ENCODE measurements around the gene SMYD3. TPM values are rescaled to one million over a fixed set of nuclear protein-coding genes. Genes with fewer than 3 reads are reported as not detected.
"Not testable (repeated sequence)": the region's sequence is repeated elsewhere in the genome, so short reads cannot be mapped to it uniquely, and the experiment has no call there.

Gene SMYD3
- total RNA-seq, 2 experiments from 2014 or later, result 22.6 to 27.0 TPM

DNA sequence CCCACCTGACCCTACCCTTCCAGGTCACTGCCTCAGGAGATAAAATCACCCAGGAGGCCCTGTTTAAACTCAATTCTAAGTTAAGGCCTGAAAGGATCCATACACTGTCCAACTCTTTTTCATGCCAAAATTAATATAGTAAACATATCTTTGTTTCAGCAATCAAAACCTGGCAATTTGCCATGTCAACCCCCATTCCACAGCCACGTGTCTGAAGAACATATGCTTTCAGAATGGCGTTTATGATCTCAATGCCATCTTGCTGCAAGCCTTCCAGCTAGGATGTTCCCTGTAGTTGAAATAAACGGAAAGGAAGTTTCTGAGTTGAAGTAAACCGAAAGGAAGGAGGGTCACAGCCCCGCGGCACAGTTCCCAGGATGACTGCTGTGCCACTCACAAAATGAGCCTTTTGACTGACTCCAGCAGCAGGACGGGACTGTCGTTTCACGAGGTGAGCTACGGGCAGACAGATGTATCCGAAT is 472.0 kb downstream of the SMYD3 start:
- H3K36me3 Mint-ChIP-seq, result no peaks in the 10 kb centered on the region
- ATAC-seq (ENCODE audit: low read depth) (no peak), DNase-seq (no peak)
- no peak overlapping the region for H3K27ac Mint-ChIP-seq
- H3K4me3 Mint-ChIP-seq, result no peak overlapping the region
- no peaks in the 10 kb centered on the region for H3K9me3 Mint-ChIP-seq
- no peaks in the 10 kb centered on the region for H3K4me1 Mint-ChIP-seq
- H3K27me3 Mint-ChIP-seq, result no peaks in the 10 kb centered on the region
- POLR2A ChIA-PET, result no interaction called here

DNA sequence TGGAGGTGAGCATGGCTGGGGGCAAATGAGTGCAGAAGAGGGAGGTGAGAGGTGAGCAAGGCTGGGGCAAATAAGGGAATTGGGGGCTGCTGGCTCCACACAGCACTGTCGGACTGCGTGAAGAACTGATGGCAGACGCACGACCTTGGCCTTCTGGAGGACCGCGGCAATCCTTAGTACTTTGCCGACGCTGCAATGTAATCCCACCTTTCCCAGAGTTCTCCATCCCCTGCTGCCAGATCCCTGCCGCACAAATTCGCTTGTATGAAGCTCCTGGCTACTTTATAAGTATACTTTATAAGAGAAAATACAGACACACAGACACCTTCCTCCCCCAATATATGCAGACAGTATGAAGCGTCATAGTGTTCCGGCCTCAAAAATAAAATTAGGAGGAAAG is 472.4 kb downstream of the SMYD3 start:
- no peak overlapping the region for H3K27ac Mint-ChIP-seq
- H3K27me3 Mint-ChIP-seq, result no peaks in the 10 kb centered on the region
- POLR2A ChIA-PET, result no interaction called here
- H3K9me3 Mint-ChIP-seq, result no peaks in the 10 kb centered on the region
- H3K4me3 Mint-ChIP-seq, result no peak overlapping the region
- DNase-seq, result no peak
- ATAC-seq (ENCODE audit: low read depth), result no peak
- no peaks in the 10 kb centered on the region for H3K36me3 Mint-ChIP-seq
- H3K4me1 Mint-ChIP-seq, result no peaks in the 10 kb centered on the region

DNA sequence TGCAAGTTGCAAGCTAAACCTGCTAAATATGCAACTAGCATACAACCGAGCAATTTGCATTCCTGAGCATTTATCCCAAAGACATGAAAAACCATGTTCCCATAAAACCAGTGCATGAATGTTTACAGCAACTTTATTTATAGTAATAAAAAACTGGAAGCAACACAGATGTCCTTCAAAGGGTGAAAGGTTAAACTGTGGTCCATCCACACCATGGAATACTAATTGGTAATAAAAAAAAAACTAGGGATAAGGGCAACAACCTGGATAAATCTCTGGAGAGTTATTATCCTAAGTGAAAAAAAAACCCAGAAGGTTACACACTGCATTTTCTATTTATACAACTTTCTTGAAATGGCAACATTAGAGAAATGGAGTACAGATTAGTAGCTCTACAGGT is 474.1 kb downstream of the SMYD3 start:
- no peaks in the 10 kb centered on the region for H3K27me3 Mint-ChIP-seq
- ATAC-seq (ENCODE audit: low read depth), result no peak
- H3K36me3 Mint-ChIP-seq, result no peaks in the 10 kb centered on the region
- no peak overlapping the region for H3K4me3 Mint-ChIP-seq
- no peak overlapping the region for H3K27ac Mint-ChIP-seq
- no peaks in the 10 kb centered on the region for H3K4me1 Mint-ChIP-seq
- POLR2A ChIA-PET, result no interaction called here
- DNase-seq, result no peak
- H3K9me3 Mint-ChIP-seq, result no peaks in the 10 kb centered on the region

DNA sequence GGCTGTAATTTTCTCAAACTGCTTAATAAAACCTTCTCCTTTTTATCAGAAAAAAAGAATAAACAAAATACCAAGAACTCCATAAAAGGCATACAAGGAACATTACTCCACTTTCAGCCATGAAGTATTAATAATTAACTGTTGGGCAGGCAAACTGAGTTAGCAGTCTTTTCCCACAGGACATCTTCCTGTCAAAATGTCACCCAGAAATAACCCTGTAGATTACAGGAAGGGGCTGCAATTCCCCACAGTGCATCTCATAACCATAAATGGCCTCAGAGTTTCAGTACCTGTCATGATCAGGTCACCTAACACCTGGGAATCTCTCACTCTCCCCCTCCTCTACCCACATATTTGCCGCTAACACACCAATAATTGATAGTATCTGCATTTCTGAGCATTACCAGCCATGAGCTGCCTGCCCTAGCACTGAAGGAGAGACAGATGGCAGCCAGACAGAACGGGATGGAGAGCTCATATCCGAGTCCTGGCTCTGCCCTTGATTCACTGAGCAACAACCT is 475.0 kb downstream of the SMYD3 start:
- no peak for ATAC-seq (ENCODE audit: low read depth)
- POLR2A ChIA-PET, result no interaction called here
- H3K4me1 Mint-ChIP-seq, result no peaks in the 10 kb centered on the region
- no peak for DNase-seq
- H3K27ac Mint-ChIP-seq, result no peak overlapping the region
- no peaks in the 10 kb centered on the region for H3K36me3 Mint-ChIP-seq
- H3K4me3 Mint-ChIP-seq, result no peak overlapping the region
- no peaks in the 10 kb centered on the region for H3K27me3 Mint-ChIP-seq
- H3K9me3 Mint-ChIP-seq, result no peaks in the 10 kb centered on the region

DNA sequence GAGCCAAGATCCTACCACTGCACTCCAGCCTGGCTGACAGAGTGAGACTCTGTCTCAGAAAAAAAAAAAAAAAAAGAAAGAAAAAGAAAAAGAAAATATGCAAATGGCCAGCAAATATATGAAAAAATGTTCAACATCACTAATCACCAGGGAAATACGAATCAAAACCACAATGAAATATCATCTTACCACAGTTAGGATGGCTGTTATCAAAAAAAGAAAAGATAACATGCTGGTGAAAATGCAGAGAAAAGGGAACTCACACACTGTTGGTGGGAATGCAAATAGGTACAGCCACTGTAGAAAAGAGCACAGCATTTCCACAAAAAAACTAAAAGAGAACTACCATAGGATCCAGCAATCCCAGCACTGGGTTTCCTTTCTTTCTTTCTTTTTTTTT is 477.5 kb downstream of the SMYD3 start:
- no peaks in the 10 kb centered on the region for H3K36me3 Mint-ChIP-seq
- peaks cover 2% of the 10 kb centered on the region for H3K4me1 Mint-ChIP-seq
- H3K9me3 Mint-ChIP-seq, result no peaks in the 10 kb centered on the region
- H3K27ac Mint-ChIP-seq, result no peak overlapping the region
- DNase-seq (no peak), ATAC-seq (ENCODE audit: low read depth) (no peak)
- H3K27me3 Mint-ChIP-seq, result no peaks in the 10 kb centered on the region
- no peak overlapping the region for H3K4me3 Mint-ChIP-seq
- POLR2A ChIA-PET, result no interaction called here

DNA sequence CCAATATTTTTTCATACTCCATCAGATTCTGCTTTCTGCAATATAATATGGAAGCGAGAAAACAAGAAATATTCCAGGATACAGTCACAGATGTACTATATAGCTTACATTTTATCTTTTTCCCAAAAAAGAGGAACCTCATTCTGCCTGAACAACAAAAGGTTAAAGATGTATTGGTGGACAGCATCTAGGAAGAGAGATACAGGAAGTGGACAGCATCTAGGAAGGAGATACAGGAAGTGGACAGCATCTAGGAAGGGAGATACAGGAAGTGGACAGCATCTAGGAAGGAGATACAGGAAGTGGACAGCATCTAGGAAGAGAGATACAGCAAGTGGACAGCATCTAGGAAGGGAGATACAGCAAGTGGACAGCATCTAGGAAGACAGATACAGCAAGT is 483.0 kb downstream of the SMYD3 start:
- H3K4me1 Mint-ChIP-seq; H3K4me3 Mint-ChIP-seq; H3K27me3 Mint-ChIP-seq; H3K9me3 Mint-ChIP-seq; H3K36me3 Mint-ChIP-seq; ATAC-seq (ENCODE audit: low read depth); DNase-seq: not testable (repeated sequence)
- POLR2A ChIA-PET, result interaction anchor here (0.6 kb wide), 1 partner anchor 620 kb away, joined by 3 read pairs; no protein-coding TSS in a partner anchor
- H3K27ac Mint-ChIP-seq, result peak overlapping the region; percentile 61

DNA sequence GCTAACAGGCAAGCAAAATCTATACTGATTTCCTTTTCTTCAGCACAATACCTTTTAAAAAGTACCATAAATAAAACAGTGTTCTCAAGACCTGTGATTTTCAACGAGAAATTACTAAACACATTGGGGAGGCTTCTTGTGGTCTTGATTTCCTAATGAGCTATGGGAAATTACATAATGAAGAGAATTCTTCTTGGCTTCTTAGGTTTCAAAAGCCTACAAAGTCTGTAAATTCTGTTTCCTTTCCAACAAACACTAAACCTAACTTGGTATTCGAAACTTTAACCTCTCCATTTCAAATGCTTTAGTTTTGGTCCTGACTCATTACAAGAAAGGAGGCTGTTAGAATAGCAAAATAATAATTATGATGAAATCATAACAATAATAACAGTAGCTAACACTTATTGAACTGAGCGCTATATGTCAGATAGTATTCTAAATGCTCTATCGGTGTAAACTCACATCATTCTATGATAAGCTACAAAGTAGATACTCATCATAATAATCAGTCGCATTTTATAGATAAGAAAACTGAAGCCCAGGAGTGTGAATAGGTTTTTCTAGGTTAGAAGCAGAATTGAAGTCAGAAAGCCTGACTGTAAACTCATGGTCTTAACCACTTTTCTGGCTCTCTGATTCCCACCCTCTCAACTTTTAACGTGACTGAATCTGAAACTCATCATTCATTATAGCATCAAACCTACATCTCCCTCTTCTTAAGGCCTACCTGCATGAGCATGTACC is 486.7 kb downstream of the SMYD3 start:
- no peak overlapping the region for H3K4me3 Mint-ChIP-seq
- peaks cover 6% of the 10 kb centered on the region for H3K4me1 Mint-ChIP-seq
- POLR2A ChIA-PET, result no interaction called here
- H3K9me3 Mint-ChIP-seq, result no peaks in the 10 kb centered on the region
- no peak overlapping the region for H3K27ac Mint-ChIP-seq
- no peaks in the 10 kb centered on the region for H3K36me3 Mint-ChIP-seq
- DNase-seq, result no peak
- H3K27me3 Mint-ChIP-seq, result no peaks in the 10 kb centered on the region
- no peak for ATAC-seq (ENCODE audit: low read depth)

DNA sequence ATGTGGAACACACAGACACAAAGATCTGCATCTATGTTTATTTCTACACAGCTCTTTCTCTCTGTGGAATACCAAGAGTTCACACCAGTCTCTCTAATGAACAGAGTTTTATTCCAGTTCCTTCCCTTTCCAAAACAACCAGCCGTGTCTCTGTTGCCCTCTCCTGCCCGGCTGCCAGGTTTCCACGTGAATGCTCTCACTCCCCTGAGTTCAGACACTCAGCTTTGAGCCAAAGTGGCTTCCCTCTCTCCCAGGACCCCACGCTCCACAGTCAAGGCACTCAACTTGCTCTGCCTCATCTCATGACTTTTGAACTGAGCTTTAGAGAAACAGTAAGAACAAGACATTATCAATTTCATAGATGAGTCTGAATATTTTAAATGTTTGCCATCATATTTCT is 488.9 kb downstream of the SMYD3 start:
- no peaks in the 10 kb centered on the region for H3K36me3 Mint-ChIP-seq

DNA sequence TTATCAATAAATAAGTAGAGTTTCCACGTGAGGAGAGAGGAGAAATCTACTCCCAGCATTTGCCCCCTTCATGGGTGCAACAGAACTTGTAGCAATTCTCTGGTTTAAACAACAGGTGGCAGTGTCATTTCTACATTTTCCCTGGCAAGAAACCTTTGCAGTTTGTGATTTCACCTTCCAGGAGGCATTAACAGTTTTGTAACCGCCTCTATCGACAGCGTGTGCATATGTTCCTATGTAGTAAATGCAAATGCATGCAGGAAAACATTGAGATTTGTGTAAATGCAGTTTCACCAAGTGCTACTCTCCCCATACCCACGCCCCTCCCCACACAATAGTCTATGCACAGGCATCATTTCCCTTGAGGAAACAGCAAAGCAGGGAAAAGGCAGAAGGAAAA is 494.7 kb downstream of the SMYD3 start:
- Mint-ChIP-seq H3K9me3 (no peaks in the 10 kb centered on the region), H3K4me3 (no peak overlapping the region)

More for the DNA sequence above, 488.9 kb downstream of the SMYD3 start:
- no peaks in the 10 kb centered on the region for H3K27me3 Mint-ChIP-seq
- no peak overlapping the region for H3K27ac Mint-ChIP-seq
- no peak overlapping the region for H3K4me3 Mint-ChIP-seq
- POLR2A ChIA-PET, result no interaction called here
- no peaks in the 10 kb centered on the region for H3K9me3 Mint-ChIP-seq
- DNase-seq (no peak), ATAC-seq (ENCODE audit: low read depth) (no peak)
- H3K4me1 Mint-ChIP-seq, result no peaks in the 10 kb centered on the region

DNA sequence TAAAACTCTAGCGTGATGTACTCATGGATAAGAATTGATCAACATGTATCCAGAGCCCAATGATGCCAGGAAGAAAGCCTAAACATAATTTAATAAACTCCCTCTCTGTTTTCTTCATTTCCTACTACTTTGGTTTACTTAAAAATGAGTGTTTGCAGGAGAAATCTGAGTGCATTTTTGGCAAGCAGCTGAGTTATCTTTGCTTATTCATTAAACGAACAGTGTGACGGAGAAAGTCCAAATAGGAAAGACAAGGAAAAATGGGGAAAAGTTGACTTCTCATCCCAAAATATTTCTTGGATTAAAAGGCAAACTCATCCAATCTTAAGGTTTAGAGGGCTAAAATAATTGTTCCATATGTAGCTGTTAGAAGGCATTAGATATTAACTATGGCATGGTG is 496.7 kb downstream of the SMYD3 start:
- no peaks in the 10 kb centered on the region for H3K27me3 Mint-ChIP-seq
- DNase-seq (no peak), ATAC-seq (ENCODE audit: low read depth) (no peak)
- no peak overlapping the region for H3K4me3 Mint-ChIP-seq
- no peak overlapping the region for H3K27ac Mint-ChIP-seq
- POLR2A ChIA-PET, result no interaction called here
- H3K9me3 Mint-ChIP-seq, result no peaks in the 10 kb centered on the region
- H3K4me1 Mint-ChIP-seq, result no peaks in the 10 kb centered on the region
- no peaks in the 10 kb centered on the region for H3K36me3 Mint-ChIP-seq

More for the DNA sequence above, 494.7 kb downstream of the SMYD3 start:
- Mint-ChIP-seq H3K27ac (no peak overlapping the region), H3K27me3 (no peaks in the 10 kb centered on the region), H3K4me1 (no peaks in the 10 kb centered on the region), H3K36me3 (no peaks in the 10 kb centered on the region)
- POLR2A ChIA-PET, result no interaction called here
- DNase-seq, result no peak
- ATAC-seq (ENCODE audit: low read depth), result no peak

DNA sequence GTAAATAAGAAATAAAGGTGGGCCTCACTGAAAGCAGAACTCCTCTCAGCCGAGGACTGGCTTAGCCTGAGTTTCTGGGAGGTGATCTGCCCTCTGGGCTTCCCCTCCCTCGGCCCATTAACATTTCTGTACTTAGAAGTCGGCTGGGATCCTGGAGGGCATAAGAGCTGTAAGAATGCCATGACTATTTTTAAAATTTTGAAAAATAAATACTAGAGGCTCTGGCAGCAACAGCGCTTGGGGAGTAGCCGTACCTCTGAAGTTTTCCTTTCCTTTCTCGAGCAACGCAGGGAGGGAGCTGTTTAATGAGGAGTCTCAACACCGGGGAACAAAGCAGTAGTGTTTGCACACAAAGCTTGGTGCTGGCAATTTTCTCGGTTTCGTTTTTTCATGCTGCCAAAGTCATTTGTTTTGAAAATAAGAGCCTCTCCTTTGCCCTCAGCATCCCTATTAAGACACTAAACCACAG is 498.7 kb downstream of the SMYD3 start:
- H3K9me3 Mint-ChIP-seq, result no peaks in the 10 kb centered on the region
- no peak overlapping the region for H3K4me3 Mint-ChIP-seq
- H3K27me3 Mint-ChIP-seq, result no peaks in the 10 kb centered on the region
- no peaks in the 10 kb centered on the region for H3K36me3 Mint-ChIP-seq
- POLR2A ChIA-PET, result no interaction called here
- H3K4me1 Mint-ChIP-seq, result no peaks in the 10 kb centered on the region
- ATAC-seq (ENCODE audit: low read depth) (no peak), DNase-seq (no peak)
- no peak overlapping the region for H3K27ac Mint-ChIP-seq

DNA sequence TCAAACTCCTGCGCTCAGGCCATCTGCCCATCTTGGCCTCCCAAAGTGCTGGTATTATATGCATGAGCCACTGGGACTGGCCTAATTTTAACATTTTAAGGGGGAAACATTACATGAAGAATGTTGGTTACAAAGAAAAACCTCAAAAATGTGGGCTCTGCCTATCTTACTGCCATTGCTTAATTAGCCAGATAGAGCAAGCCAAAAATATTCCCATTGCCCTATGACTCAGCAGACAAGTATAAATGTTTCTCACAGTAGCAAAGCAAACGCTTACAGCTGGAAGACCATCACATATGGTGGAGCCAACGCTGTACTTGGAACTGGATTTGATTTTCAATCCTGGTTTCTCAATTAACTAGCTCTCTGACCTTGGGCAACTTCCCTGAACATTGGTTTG is 502.0 kb downstream of the SMYD3 start:
- Mint-ChIP-seq H3K27me3 (no peaks in the 10 kb centered on the region), H3K36me3 (no peaks in the 10 kb centered on the region), H3K4me1 (no peaks in the 10 kb centered on the region), H3K9me3 (no peaks in the 10 kb centered on the region), H3K27ac (no peak overlapping the region), H3K4me3 (no peak overlapping the region)
- ATAC-seq (ENCODE audit: low read depth) (no peak), DNase-seq (no peak)
- POLR2A ChIA-PET, result no interaction called here

DNA sequence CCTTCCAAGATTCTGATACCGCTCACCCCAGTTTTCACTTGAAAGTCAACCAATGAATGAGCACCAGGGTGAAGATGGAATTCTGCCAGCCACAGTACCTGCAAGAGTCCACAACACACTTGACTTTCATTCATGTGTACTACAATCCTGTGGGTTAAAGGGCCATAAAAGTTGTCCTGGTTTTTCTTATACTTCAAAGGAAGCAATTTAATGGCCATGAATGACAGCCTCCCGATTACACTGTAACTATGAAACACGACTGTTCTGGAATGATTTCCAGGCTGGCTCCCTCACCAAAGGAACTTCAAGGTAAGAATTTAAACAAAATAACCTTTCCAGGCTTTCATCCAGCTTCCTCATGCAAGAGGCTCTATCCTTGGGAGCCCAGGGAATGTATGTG is 502.8 kb downstream of the SMYD3 start:
- POLR2A ChIA-PET, result no interaction called here
- no peak for DNase-seq

DNA sequence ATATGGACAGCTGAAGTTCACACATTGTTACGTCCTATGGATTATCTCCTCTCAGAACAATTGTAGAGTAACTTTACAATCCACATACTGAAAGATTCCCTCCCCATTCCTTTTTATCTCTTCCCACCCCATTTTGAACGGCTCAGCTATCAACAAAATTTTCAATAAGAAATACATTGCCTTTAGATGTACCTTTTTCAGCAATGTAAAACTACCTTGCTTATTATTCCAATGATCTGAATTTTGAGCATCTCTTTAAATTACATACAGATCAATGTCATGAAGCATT is 503.7 kb downstream of the SMYD3 start:
- H3K27me3 Mint-ChIP-seq, result no peaks in the 10 kb centered on the region

More for the DNA sequence above, 502.8 kb downstream of the SMYD3 start:
- Mint-ChIP-seq H3K4me1 (no peaks in the 10 kb centered on the region), H3K27ac (no peak overlapping the region), H3K9me3 (no peaks in the 10 kb centered on the region), H3K4me3 (no peak overlapping the region), H3K36me3 (no peaks in the 10 kb centered on the region), H3K27me3 (no peaks in the 10 kb centered on the region)
- no peak for ATAC-seq (ENCODE audit: low read depth)

More for the DNA sequence above, 503.7 kb downstream of the SMYD3 start:
- ATAC-seq (ENCODE audit: low read depth) (no peak), DNase-seq (no peak)
- Mint-ChIP-seq H3K9me3 (no peaks in the 10 kb centered on the region), H3K27ac (no peak overlapping the region), H3K4me1 (no peaks in the 10 kb centered on the region), H3K4me3 (no peak overlapping the region), H3K36me3 (no peaks in the 10 kb centered on the region)
- POLR2A ChIA-PET, result no interaction called here

Data from activated naive CD8-positive, alpha-beta T cell treated with anti-CD3 and anti-CD28 coated beads, Interleukin-2, amount 10 ng/mL, durations not matched to agents 7 days and 5 days (primary cell).